Measurements from ENCODE around the gene SERPINA10. TPM values are rescaled to one million over a fixed set of nuclear protein-coding genes. Genes with fewer than 3 reads are reported as not detected.

SERPINA10 gene
- total RNA-seq, 2 donors from 2014 or later: not detected

GRCh38 chr14:94291906-94292525, 1.1 kb downstream of the SERPINA10 start:
- Histone ChIP-seq H3K9me3 (ENCODE audit: control insufficient read depth, low read length) (no peaks in the 10 kb centered on the region), H3K9ac (ENCODE audit: extremely low read depth, low read length, poor library complexity, severe bottlenecking) (no peak overlapping the region), H3K27me3 (ENCODE audit: control insufficient read depth, insufficient read depth, low read length, poor library complexity, severe bottlenecking) (no peaks in the 10 kb centered on the region), H3K27ac (ENCODE audit: low read depth, low read length) (no peak overlapping the region), H3K4me3 (ENCODE audit: low read length) (no peak overlapping the region), H3K36me3 (ENCODE audit: control insufficient read depth, insufficient read depth, low read length) (no peaks in the 10 kb centered on the region), H3K4me1 (ENCODE audit: control insufficient read depth, insufficient read depth, low read length) (no peaks in the 10 kb centered on the region)
- Mint-ChIP-seq H3K27ac (no peak overlapping the region), H3K27me3 (ENCODE audit: insufficient read depth) (no peaks in the 10 kb centered on the region), H3K9me3 (no peaks in the 10 kb centered on the region), H3K36me3 (ENCODE audit: low read depth) (no peaks in the 10 kb centered on the region), H3K4me1 (peaks cover 7% of the 10 kb centered on the region), H3K4me3 (no peak overlapping the region)
- TF ChIP-seq CTCF (conservative IDR thresholded peaks at IDR 0.05): no peak
- no peak for DNase-seq
- 89 to 93% methylated on average over 12 to 15 of the region's 15 CpGs for WGBS, 2 experiments (ENCODE audit: insufficient coverage in 1 of 2, insufficient read length in 1 of 2)

GRCh38 chr14:94291159-94291905, 1.7 kb downstream of the SERPINA10 start:
- Mint-ChIP-seq H3K4me1 (peaks cover 7% of the 10 kb centered on the region), H3K27ac (no peak overlapping the region), H3K9me3 (no peaks in the 10 kb centered on the region), H3K27me3 (ENCODE audit: insufficient read depth) (no peaks in the 10 kb centered on the region), H3K36me3 (ENCODE audit: low read depth) (no peaks in the 10 kb centered on the region), H3K4me3 (no peak overlapping the region)
- WGBS, 2 experiments (ENCODE audit: insufficient coverage in 1 of 2, insufficient read length in 1 of 2): 90 to 97% methylated on average over 9 to 13 of the region's 13 CpGs
- Histone ChIP-seq H3K4me3 (ENCODE audit: low read length) (no peak overlapping the region), H3K27me3 (ENCODE audit: control insufficient read depth, insufficient read depth, low read length, poor library complexity, severe bottlenecking) (no peaks in the 10 kb centered on the region), H3K9ac (ENCODE audit: extremely low read depth, low read length, poor library complexity, severe bottlenecking) (no peak overlapping the region), H3K36me3 (ENCODE audit: control insufficient read depth, insufficient read depth, low read length) (no peaks in the 10 kb centered on the region), H3K4me1 (ENCODE audit: control insufficient read depth, insufficient read depth, low read length) (no peaks in the 10 kb centered on the region), H3K9me3 (ENCODE audit: control insufficient read depth, low read length) (no peaks in the 10 kb centered on the region), H3K27ac (ENCODE audit: low read depth, low read length) (no peak overlapping the region)
- TF ChIP-seq CTCF (conservative IDR thresholded peaks at IDR 0.05): no peak
- DNase-seq: no peak

- Histone ChIP-seq H3K4me3 (ENCODE audit: low read length) (no peak overlapping the region), H3K9me3 (ENCODE audit: control insufficient read depth, low read length) (no peaks in the 10 kb centered on the region), H3K9ac (ENCODE audit: extremely low read depth, low read length, poor library complexity, severe bottlenecking) (no peak overlapping the region), H3K27ac (ENCODE audit: low read depth, low read length) (no peak overlapping the region), H3K27me3 (ENCODE audit: control insufficient read depth, insufficient read depth, low read length, poor library complexity, severe bottlenecking) (no peaks in the 10 kb centered on the region), H3K36me3 (ENCODE audit: control insufficient read depth, insufficient read depth, low read length) (no peaks in the 10 kb centered on the region), H3K4me1 (ENCODE audit: control insufficient read depth, insufficient read depth, low read length) (no peaks in the 10 kb centered on the region)
- 75 to 80% methylated on average over 5 to 8 of the region's 8 CpGs for WGBS, 2 experiments (ENCODE audit: insufficient coverage in 1 of 2, insufficient read length in 1 of 2)
- no peak for DNase-seq
- Mint-ChIP-seq H3K36me3 (ENCODE audit: low read depth) (no peaks in the 10 kb centered on the region), H3K4me3 (no peak overlapping the region), H3K9me3 (no peaks in the 10 kb centered on the region), H3K27me3 (ENCODE audit: insufficient read depth) (no peaks in the 10 kb centered on the region), H3K27ac (peak overlapping the region; percentile 13), H3K4me1 (peaks cover 7% of the 10 kb centered on the region)
- TF ChIP-seq CTCF (conservative IDR thresholded peaks at IDR 0.05): no peak
Observed at GRCh38 chr14:94290197-94290596, 2.9 kb downstream of the SERPINA10 start.
